Limb (tissue), 2 donors: ENCODE measurements around the gene CNGA4.
"Not testable (repeated sequence)": the region's sequence is repeated elsewhere in the genome, so short reads cannot be mapped to it uniquely, and the experiment has no call there.

Experiments used
- DNase-seq, 2 donors: peaks; one replicate each; pipeline ENCODE4 v3.0.0-alpha.2; 2016; ENCODE audit errors: extremely low spot score in 2 of 2

Gene CNGA4

DNA sequence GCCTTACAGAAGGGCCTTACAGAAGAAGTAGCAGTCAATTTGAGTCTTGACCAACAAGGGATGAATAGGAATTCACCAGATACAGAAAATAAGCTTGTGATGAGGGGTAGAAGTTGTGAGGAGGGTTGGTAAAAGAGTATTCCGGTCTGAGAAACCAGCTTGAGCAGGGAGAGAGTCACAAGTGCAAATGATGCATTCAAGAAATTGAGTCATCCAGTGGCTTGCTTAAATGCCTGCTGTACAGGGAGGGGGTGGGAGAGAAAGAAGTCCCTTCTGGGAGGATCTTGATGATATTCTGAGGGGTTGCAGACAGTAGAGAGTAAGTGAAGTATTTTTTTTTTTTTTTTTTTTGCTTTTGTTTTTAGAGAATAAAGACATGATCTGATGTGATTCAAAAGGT, 29.9 kb downstream of the CNGA4 start:
- no peak for DNase-seq

DNA sequence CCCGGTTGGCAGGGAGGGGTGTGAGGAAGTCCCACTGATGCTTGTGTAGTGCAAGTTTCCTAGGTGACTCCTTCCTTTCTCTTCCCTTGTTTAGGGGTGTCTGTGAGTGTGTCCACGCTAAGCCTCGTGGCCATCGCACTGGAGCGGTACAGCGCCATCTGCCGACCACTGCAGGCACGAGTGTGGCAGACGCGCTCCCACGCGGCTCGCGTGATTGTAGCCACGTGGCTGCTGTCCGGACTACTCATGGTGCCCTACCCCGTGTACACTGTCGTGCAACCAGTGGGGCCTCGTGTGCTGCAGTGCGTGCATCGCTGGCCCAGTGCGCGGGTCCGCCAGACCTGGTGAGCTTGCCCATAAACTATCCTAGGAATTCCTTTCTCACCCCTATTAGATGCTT, 31.1 kb downstream of the CNGA4 start:
- DNase-seq: no peak

DNA sequence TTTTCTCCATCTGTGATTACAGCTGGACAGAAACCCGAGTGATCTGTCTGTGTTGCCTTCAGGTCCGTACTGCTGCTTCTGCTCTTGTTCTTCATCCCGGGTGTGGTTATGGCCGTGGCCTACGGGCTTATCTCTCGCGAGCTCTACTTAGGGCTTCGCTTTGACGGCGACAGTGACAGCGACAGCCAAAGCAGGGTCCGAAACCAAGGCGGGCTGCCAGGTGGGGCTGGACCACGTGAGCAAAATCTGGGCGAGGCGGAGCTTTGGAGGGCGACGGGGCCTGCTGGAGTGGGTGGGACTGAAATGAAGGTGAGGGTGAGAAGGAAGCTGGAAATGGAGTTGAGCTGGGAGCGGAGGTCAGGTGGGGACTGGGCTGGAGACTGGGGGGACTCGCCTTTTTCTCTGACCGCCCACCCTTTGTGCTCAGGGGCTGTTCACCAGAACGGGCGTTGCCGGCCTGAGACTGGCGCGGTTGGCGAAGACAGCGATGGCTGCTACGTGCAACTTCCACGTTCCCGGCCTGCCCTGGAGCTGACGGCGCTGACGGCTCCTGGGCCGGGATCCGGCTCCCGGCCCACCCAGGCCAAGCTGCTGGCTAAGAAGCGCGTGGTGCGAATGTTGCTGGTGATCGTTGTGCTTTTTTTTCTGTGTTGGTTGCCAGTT, 31.8 kb downstream of the CNGA4 start:
- peak in 1 of 2 donors; percentile 25 for DNase-seq

GRCh38 chr11:6271598-6271997, 32.7 kb downstream of the CNGA4 start:
- no peak for DNase-seq

- DNase-seq: peak in 1 of 2 donors; percentile 15
Observed at GRCh38 chr11:6273188-6273587, 34.3 kb downstream of the CNGA4 start.

DNA sequence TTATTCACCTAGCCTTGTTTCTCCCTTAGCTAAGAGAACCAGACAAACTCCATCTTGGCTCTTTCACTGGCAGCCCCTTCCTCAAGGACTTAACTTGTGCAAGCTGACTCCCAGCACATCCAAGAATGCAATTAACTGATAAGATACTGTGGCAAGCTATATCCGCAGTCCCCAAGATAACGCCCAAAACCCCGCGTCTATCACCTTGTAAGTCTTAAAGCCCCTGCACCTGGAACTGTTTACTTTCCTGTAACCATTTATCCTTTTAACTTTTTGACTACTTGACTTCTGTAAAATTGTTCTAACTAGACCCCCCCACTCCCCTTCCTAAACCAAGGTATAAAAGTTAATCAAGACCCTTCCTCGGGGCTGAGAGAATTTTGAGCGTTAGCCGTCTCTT, 41.9 kb downstream of the CNGA4 start:
- DNase-seq: not testable (repeated sequence)

DNA sequence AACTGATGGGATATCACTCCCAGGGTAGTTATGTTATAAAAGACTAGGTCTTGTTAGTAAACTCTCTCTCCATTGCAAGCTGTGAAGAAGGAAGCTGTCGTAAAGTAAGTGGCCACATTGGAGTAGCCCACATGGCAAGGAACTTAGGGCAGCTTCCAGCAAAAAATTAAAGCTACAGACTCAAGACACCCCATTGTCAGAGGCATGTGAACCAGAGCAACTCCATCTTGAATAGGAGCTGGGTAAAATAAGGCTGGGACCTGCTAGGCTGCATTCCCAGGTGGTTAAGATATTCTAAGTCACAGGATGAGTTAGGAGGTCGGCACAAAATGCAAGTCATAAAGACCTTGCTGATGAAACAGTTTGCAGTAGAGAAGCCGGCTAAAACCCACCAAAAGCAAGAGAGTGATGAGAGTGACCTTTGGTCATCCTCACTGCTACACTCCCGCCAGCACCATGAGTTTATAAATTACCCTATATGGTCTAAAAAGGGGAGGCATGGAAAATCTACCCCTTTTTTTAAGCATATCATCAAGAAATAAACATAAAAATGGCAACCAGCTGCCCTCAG, 44.6 kb downstream of the CNGA4 start:
- no peak for DNase-seq

GRCh38 chr11:6284250-6284649, 45.4 kb downstream of the CNGA4 start:
- DNase-seq: no peak

- DNase-seq: no peak
Observed at GRCh38 chr11:6285019-6285418, 46.1 kb downstream of the CNGA4 start.
